GM12891 (cell line): ENCODE measurements around the gene GSTK1.

Experiments used
- POLR2A ChIP-seq: IDR thresholded peaks from 2 replicates; pipeline ENCODE4 v1.6.1; 2011; ENCODE audit warnings: low read depth, low read length, control low read depth
- POLR2AphosphoS5 ChIP-seq: IDR thresholded peaks from 2 replicates; pipeline ENCODE4 v1.6.1; 2011; ENCODE audit warnings: low read depth, low read length, control low read depth
- SPI1 ChIP-seq: IDR thresholded peaks from 2 replicates; pipeline ENCODE4 v1.6.1; 2011; ENCODE audit warnings: low read depth, low read length, control low read depth
- TAF1 ChIP-seq: IDR thresholded peaks from 2 replicates; pipeline ENCODE4 v1.6.1; 2011; ENCODE audit warnings: low read depth, low read length, control low read depth

GRCh38 chr7:143258831-143259230 lies 4.4 kb upstream of the GSTK1 start:
- no peak for TF ChIP-seq POLR2A
- no peak for TF ChIP-seq TAF1
- TF ChIP-seq POLR2AphosphoS5: no peak
- no peak for TF ChIP-seq SPI1
